A549 (cell line): ENCODE results near the gene SPRED3. TPM values are rescaled to one million over a fixed set of nuclear protein-coding genes. Genes with fewer than 3 reads are reported as not detected.
A peak's percentile ranks its signal among the peaks of the same experiment; 100 is the strongest.

Experiments
- ATAC-seq, 2 experiments: fragments of 200-7000 bp in 1 of 2; fragments of >200 bp in 1 of 2; cut with Nextera tagmentation in 1 of 2; cut with Tn5 transposase in 1 of 2; 3 replicates each; pipeline versions ENCODE4 v1.8.0 to v1.9.1; 2018 to 2020; ENCODE audit warnings: mild to moderate bottlenecking in 1 of 2, moderate library complexity in 1 of 2
- CTCF ChIA-PET: fragments of 300-600 bp; sonication (Branson Sonifier 250); formaldehyde crosslinking; extraction: SDS; loops from one replicate; lab custom pipeline; 2021; ENCODE audit warnings: antibody characterized with exemption, inconsistent platforms; lab: Yijun Ruan, JAX
- POLR2A ChIA-PET: fragments of 350-600 bp; formaldehyde crosslinking; extraction: SDS; loops from one replicate; lab custom pipeline; 2021; ENCODE audit warnings: antibody characterized with exemption, inconsistent platforms; lab: Yijun Ruan, JAX
- DNase-seq, 2 experiments: peaks; one replicate each; pipeline versions ENCODE4 v3.0.0 to v3.0.0-alpha.2; 2011 to 2016; ENCODE audit warnings: low read depth in 1 of 2, low spot score in 1 of 2
- FAIRE-seq: peaks from 2 replicates; lab custom pipeline; 2011; peaks lifted over from hg19 to GRCh38; lab: Jason Lieb, UNC
- H3K27ac ChIP-seq, 2 experiments: fragments of >200 bp; sonication (Bioruptor Twin); formaldehyde crosslinking; 3 replicates each; pipeline ENCODE4 v1.5.1; 2016 to 2017
- H3K4me1 ChIP-seq: fragments of >200 bp; sonication (Bioruptor Twin); formaldehyde crosslinking; 3 replicates; pipeline ENCODE4 v1.6.1; 2016
- H3K4me2 ChIP-seq: fragments of >200 bp; sonication (Bioruptor Twin); formaldehyde crosslinking; 3 replicates; pipeline ENCODE4 v1.6.1; 2016
- H3K4me3 ChIP-seq: fragments of >200 bp; sonication (Bioruptor Twin); formaldehyde crosslinking; 3 replicates; pipeline ENCODE4 v1.5.1; 2016
- H3K9me3 ChIP-seq: fragments of >200 bp; sonication (Bioruptor Twin); formaldehyde crosslinking; 3 replicates; pipeline ENCODE4 v1.6.1; 2016
- ATOH8 ChIP-seq: fragments of 250-450 bp; sonication (Bioruptor Pico); IDR thresholded peaks from 2 replicates; pipeline ENCODE4 v1.5.0; 2020; ENCODE audit warnings: low read depth, mild to moderate bottlenecking, moderate library complexity
- BCL3 ChIP-seq: fragments of >200 bp; sonication (Bioruptor Twin); formaldehyde crosslinking; IDR thresholded peaks from 3 replicates; pipeline ENCODE4 v1.6.1; 2016
- CBX8 ChIP-seq: fragments of 200-600 bp; sonication (generic); IDR thresholded peaks from 2 replicates; pipeline ENCODE4 v1.6.1; 2016
- CTCF ChIP-seq: fragments of >200 bp; sonication (Bioruptor Twin); formaldehyde crosslinking; IDR thresholded peaks from 3 replicates; pipeline ENCODE4 v1.5.1; 2016
- ESRRA ChIP-seq: fragments of 150-350 bp; IDR thresholded peaks from 2 replicates; pipeline ENCODE4 v1.6.1; 2014; ENCODE audit warnings: mild to moderate bottlenecking, low read length, borderline replicate concordance
- FOSB ChIP-seq: fragments of 250-450 bp; sonication (Bioruptor Pico); IDR thresholded peaks from 2 replicates; pipeline ENCODE4 v1.5.0; 2020; ENCODE audit warnings: mild to moderate bottlenecking, moderate library complexity
- HDAC2 ChIP-seq: fragments of 200-600 bp; sonication (generic); IDR thresholded peaks from 2 replicates; pipeline ENCODE4 v1.6.1; 2016
- HES2 ChIP-seq: fragments of >200 bp; sonication (Bioruptor Twin); formaldehyde crosslinking; IDR thresholded peaks from 2 replicates; pipeline ENCODE4 v1.6.1; 2016
- JUN ChIP-seq, 2 experiments: fragments of >200 bp; sonication (Bioruptor Twin); formaldehyde crosslinking; IDR thresholded peaks; 2 replicates in 1 of 2; 3 replicates in 1 of 2; pipeline ENCODE4 v1.6.1; 2016 to 2017
- MAFK ChIP-seq: fragments of 450-650 bp; IDR thresholded peaks from 2 replicates; pipeline ENCODE4 v1.6.1; 2014; ENCODE audit not compliant: partially characterized antibody
- MAX ChIP-seq: IDR thresholded peaks from 2 replicates; pipeline ENCODE4 v1.6.1; 2012
- MYC ChIP-seq: IDR thresholded peaks from 2 replicates; pipeline ENCODE4 v1.6.1; 2012; ENCODE audit warnings: mild to moderate bottlenecking, inconsistent platforms, low read length, improper control_type of control experiment, borderline replicate concordance
- NR3C1 ChIP-seq: fragments of >200 bp; sonication (Bioruptor Twin); formaldehyde crosslinking; IDR thresholded peaks from 3 replicates; pipeline ENCODE4 v1.6.1; 2017
- POLR2AphosphoS2 ChIP-seq: conservative IDR thresholded peaks from 2 replicates; pipeline ENCODE4 v1.6.1; 2012; ENCODE audit warnings: low read length, improper control_type of control experiment, inconsistent platforms
- RAD21 ChIP-seq, 2 experiments: fragments of >200 bp in 1 of 2; sonication (Bioruptor Twin) in 1 of 2; formaldehyde crosslinking in 1 of 2; IDR thresholded peaks in 1 of 2; conservative IDR thresholded peaks in 1 of 2; 2 replicates in 1 of 2; 3 replicates in 1 of 2; pipeline ENCODE4 v1.6.1; 2012 to 2018; ENCODE audit warnings: inconsistent platforms in 1 of 2
- RCOR1 ChIP-seq: fragments of 150-350 bp; IDR thresholded peaks from 2 replicates; pipeline ENCODE4 v1.6.1; 2014; ENCODE audit warnings: antibody characterized with exemption, low read length, low read depth
- RFX5 ChIP-seq: fragments of 450-650 bp; IDR thresholded peaks from 2 replicates; pipeline ENCODE4 v1.7.1; 2014; ENCODE audit warnings: antibody characterized with exemption, mild to moderate bottlenecking, moderate library complexity
- SMC3 ChIP-seq: fragments of >200 bp; sonication (Bioruptor Twin); formaldehyde crosslinking; IDR thresholded peaks from 3 replicates; pipeline ENCODE4 v1.6.1; 2018; ENCODE audit warnings: inconsistent platforms
- TFCP2L1 ChIP-seq: fragments of 250-450 bp; sonication (Bioruptor Pico); IDR thresholded peaks from 2 replicates; pipeline ENCODE4 v1.5.0; 2021; ENCODE audit warnings: mild to moderate bottlenecking
- TP53 ChIP-seq: fragments of 250-450 bp; sonication (Bioruptor Pico); IDR thresholded peaks from 2 replicates; pipeline ENCODE4 v1.5.0; 2021; ENCODE audit warnings: mild to moderate bottlenecking, moderate library complexity
- USF2 ChIP-seq: fragments of 450-650 bp; IDR thresholded peaks from 2 replicates; pipeline ENCODE4 v1.6.1; 2014; ENCODE audit warnings: antibody characterized with exemption
- ZNF302 ChIP-seq: fragments of 250-450 bp; sonication (Bioruptor Pico); IDR thresholded peaks from 2 replicates; pipeline ENCODE4 v1.9.0; 2021; ENCODE audit warnings: inconsistent platforms, mild to moderate bottlenecking, moderate library complexity
- ZSCAN20 ChIP-seq: fragments of 250-450 bp; sonication (Bioruptor Pico); IDR thresholded peaks from 2 replicates; pipeline ENCODE4 v1.8.0; 2022; ENCODE audit warnings: mild to moderate bottlenecking, moderate library complexity
- WGBS: methylation state at CpG from one replicate; pipeline ENCODE4 v1.1.6; 2017; ENCODE audit errors: missing lambda C conversion rate; 5-methylcytosine and 5-hydroxymethylcytosine counted together
- polyA plus RNA-seq, 4 experiments: library from polyadenylated mRNA; depleted of rRNA in 3 of 4; stranded (reverse); fragments of >200 nt; fragmentation: RNase III in 1 of 4; extraction: RNeasy Plus Mini Kit Qiagen cat#74134 plus additional on column Dnase treatment in 1 of 4; gene quantifications; 2 replicates in 3 of 4; 3 replicates in 1 of 4; pipeline ENCODE4 v1.2.3, GENCODE V29; 2011 to 2017

Gene SPRED3
- polyA plus RNA-seq, 2 of the 4 experiments (the other 2 are of a cell fraction), result 2.8 to 3.0 TPM

- TF ChIP-seq ATOH8 (CRISPR knock-in tag), result no peak
Measured at GRCh38 chr19:38437917-38438316, 49.4 kb downstream of the SPRED3 start (continued).

GRCh38 chr19:38440592-38440991 is 52.1 kb downstream of the SPRED3 start:
- TF ChIP-seq HDAC2, result no peak
- TF ChIP-seq MAX, result no peak
- TF ChIP-seq CTCF, result no peak
- TF ChIP-seq POLR2AphosphoS2, result no peak
- no peak for TF ChIP-seq BCL3
- TF ChIP-seq MYC, result no peak
- no peak for TF ChIP-seq MAFK
- no peak for TF ChIP-seq FOSB
- TF ChIP-seq RAD21 (conservative IDR thresholded peaks at IDR 0.05 in 1 of 2, IDR thresholded peaks at IDR 0.05 in 1 of 2), result no peak
- no peak for TF ChIP-seq CBX8
- no peak for TF ChIP-seq TFCP2L1 (CRISPR knock-in tag)
- no peak for TF ChIP-seq HES2
- no peak for TF ChIP-seq RFX5
- TF ChIP-seq JUN (IDR thresholded peaks at IDR 0.05), result no peak
- no peak for TF ChIP-seq ESRRA
- no peak for TF ChIP-seq RCOR1
- TF ChIP-seq TP53, result no peak
- DNase-seq (no peak), FAIRE-seq (no peak), ATAC-seq (no peak)
- 72% methylated on average over 14 of the region's 14 CpGs for WGBS
- CTCF ChIA-PET, result interaction anchor here (0.9 to 8.2 kb wide), 5 partner anchors 12 to 82 kb away, joined by 3 to 65 read pairs (median 3); partner anchors contain the start of gene FAM98C
- Histone ChIP-seq H3K27ac (no peak overlapping the region), H3K4me3 (no peak overlapping the region), H3K4me2 (no peak overlapping the region), H3K4me1 (no peaks in the 10 kb centered on the region), H3K9me3 (no peaks in the 10 kb centered on the region)
- POLR2A ChIA-PET, result no interaction called here

- DNase-seq (peak in 1 of 2 experiments; percentile 60), FAIRE-seq (no peak)
- 45% methylated on average over 7 of the region's 7 CpGs for WGBS
Measured at GRCh38 chr19:38441657-38442348, 53.3 kb downstream of the SPRED3 start.

More at GRCh38 chr19:38441657-38442348, 53.3 kb downstream of the SPRED3 start:
- TF ChIP-seq RCOR1 (0 out of 2 replicates have a peak, but pooled peaks have one; percentile 24), SMC3 (0 out of 3 replicates have a peak, but pooled peaks have one; percentile 10), USF2 (no peak), ZNF302 (CRISPR knock-in tag) (no peak), NR3C1 (no peak), ZSCAN20 (CRISPR knock-in tag) (no peak), RAD21 (conservative IDR thresholded peaks at IDR 0.05 in 1 of 2, IDR thresholded peaks at IDR 0.05 in 1 of 2) (peak in 1 of 2 experiments; percentile 37; a peak in 1 of 5 replicates)
- TF ChIP-seq, all 56 proteins: peak for 3
- ATAC-seq, result peak; percentile 46 to 81; a peak in 5 of 6 replicates
- Histone ChIP-seq H3K9me3 (no peaks in the 10 kb centered on the region), H3K4me3 (no peak overlapping the region), H3K27ac (no peak overlapping the region), H3K4me2 (no peak overlapping the region), H3K4me1 (no peaks in the 10 kb centered on the region)
- ChIA-PET POLR2A (no interaction called here), CTCF (interaction anchor here (8.2 kb wide), 1 partner anchor 39 kb away, joined by 65 read pairs; the partner anchor contains the start of gene FAM98C)
